Islet precursor cell (in vitro differentiated cells): ENCODE results near the gene ZNF579.

Experiments used
- DNase-seq: peaks from one replicate; pipeline ENCODE4 v3.0.0-alpha.2; 2018

Gene ZNF579

DNA sequence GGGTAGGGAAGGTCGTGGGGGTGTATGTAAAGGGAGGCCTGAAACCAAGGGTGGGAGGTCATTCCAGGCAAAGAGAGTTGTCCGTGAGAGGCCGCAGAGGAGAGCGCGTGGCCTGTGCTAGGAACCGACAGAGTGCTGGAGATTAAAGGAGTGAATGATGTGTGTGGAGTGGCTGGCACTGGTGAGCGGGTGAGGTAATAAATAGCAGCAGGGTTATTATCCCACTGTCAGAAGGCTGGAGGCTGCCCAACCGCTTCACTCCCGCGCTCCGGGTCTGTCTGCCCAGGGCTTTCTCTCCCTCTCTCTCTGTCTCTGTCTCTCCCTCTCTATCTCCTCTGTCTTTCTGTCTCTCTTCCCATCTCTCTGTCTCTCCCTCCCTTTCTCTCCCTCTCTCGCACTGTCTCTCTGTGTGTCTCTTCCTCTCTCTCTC lies 17.4 kb downstream of the ZNF579 start:
- DNase-seq, result peak; percentile 64

DNA sequence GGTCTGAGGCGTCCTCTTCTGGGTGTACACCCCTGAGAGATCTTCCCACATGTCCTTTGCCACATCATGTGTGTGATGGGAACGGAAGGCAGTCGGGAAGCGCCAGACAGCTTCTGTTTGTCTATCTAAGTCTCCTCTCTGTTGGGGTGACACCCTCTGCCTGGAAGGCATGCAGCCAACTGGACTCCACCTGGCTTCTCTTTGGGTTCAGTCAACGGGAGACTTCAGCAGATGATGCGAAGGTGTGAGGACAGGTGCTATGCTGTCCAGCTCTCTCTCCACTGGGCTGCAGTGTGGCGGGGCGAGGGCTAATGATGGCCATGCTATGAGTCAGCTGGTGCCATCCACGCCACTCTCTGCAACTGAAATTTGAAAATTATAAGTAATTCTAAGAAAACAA lies 21.0 kb downstream of the ZNF579 start:
- DNase-seq, result no peak

DNA sequence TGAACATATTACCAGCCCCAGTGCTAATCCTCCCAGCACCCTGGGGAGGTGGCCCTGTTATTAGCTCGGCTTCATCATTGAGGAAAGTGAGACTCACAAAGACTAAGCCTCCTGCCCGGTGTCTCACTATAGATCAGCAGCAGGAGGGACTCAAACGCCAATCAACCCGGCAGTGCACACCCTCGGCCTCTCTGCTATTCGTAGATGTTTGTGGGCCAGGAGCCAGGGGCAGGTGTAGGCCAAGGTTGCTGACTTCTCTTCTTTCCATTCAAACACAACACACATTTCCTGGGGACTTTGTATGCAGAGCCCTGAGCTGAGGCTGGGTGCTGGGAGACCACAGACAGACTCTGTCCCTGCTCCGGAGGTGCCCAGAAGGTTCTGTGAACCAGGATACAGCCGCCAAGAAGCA lies 25.9 kb downstream of the ZNF579 start:
- no peak for DNase-seq

DNA sequence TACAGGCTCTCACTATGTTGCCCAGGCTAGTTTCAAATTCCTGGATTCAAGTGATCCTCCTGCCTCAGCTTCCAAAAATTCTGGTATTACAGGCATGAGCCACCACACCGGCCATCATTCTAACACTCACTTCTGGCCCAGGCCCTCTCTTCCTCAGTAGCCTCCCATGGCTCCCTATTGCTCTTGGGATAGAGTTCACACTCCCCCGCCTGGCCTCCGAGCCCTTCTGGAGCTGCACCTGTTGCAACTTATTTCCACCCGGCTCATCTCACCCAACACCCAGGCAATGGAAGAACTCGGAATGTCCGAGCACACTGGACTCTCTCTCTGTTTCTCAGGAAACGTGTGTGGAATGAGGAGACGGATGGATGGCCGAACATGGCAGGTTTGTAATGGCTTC lies 26.3 kb downstream of the ZNF579 start:
- DNase-seq, result no peak

DNA sequence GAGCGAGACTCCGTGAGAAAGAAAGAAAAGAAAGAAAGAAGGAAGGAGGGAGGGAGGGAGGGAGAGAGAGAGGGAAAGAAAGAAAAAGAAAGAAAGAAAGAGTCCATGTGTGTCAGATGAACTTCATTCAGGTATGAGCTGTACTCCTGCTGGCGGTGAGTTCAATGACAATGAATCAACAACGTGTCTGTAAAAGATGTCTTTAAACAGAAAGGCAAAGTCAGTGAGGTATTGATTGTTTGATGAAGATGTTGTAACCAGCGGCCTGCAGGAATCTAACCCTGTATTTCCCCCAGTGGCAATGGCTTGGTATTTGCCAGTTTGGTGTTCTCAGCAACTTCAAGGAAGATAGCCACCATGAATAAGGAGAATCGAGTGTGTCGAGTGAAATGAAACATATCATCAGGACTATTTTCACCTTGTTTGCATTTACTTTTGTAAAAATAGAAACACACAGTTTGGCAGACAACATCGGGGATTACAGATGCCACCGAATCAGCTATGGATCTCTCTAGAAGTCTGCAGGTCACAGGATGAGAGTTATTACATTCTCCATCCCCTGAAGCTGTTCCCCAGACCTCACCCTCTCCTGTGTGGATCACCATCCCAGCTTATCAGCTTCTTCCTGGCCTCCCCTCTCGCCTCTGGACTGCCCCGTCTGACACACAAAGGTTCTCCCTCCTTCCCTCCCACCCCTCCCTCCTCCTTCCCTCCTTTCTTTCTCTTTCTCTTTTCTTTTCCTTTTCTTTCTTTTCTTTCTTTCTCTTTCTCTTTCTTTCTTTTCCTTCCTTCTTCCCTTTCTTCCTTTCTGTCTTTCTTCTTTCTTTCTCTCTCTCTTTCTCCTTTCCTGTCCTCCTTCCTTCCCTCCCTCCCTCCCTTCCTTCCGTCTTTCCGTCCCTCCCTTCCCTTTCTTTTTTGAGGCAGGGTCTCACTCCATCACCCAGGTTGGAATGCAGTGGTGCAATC lies 27.1 kb downstream of the ZNF579 start:
- no peak for DNase-seq

DNA sequence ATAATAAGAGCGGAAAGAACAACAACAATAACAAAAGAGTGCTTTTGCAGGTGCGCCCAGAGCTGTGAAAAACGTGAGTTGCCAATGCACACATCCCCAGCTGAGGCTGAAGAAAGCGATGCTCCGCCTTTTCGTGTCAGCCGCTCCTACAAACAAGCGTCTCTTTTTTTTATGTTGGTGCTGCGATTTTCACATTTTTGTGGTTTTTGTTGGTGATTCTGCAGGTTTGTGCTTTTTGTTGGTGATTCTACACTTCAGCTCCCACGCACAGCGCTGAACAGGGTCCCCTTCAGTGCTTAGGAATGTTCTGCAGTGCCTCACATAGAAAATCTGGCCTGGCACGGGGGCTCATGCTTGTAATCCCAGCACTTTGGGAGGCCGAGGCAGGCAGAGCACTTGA lies 28.0 kb downstream of the ZNF579 start:
- DNase-seq, result peak; percentile 73

DNA sequence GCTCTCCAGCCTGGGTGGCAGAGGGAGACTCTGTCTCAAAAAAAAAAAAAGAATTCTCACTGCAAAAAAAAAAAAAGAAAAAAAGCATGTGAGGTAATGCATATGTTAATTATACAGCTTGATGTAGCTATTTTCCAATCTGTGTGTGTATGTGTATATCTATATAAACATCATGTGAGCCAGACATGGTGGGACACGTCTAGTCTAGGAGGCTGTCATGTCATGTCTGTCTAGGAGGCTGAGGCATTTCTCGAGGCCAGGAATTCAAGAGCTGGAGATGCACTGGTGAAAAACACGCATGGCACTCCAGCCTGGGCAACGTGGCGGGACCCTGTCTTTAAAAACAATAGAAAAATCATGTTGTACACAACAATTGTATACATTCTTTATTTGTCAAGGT lies 28.4 kb downstream of the ZNF579 start:
- DNase-seq, result no peak

DNA sequence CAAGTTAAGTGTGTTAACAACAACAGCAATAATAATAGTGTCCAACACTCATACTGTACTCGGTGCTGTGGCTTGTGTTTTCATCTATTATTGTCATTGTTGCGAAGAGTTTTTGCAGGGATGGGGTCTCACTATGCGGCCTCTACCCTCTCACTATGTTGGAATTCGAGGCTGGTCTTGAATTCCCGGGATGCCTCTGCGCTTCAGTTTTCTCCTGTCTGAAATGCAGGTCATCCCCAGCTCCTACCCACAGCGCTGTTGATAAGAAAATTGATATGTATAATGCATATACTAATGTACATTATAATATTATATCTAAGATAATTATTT lies 30.4 kb downstream of the ZNF579 start:
- peak; percentile 81 for DNase-seq

DNA sequence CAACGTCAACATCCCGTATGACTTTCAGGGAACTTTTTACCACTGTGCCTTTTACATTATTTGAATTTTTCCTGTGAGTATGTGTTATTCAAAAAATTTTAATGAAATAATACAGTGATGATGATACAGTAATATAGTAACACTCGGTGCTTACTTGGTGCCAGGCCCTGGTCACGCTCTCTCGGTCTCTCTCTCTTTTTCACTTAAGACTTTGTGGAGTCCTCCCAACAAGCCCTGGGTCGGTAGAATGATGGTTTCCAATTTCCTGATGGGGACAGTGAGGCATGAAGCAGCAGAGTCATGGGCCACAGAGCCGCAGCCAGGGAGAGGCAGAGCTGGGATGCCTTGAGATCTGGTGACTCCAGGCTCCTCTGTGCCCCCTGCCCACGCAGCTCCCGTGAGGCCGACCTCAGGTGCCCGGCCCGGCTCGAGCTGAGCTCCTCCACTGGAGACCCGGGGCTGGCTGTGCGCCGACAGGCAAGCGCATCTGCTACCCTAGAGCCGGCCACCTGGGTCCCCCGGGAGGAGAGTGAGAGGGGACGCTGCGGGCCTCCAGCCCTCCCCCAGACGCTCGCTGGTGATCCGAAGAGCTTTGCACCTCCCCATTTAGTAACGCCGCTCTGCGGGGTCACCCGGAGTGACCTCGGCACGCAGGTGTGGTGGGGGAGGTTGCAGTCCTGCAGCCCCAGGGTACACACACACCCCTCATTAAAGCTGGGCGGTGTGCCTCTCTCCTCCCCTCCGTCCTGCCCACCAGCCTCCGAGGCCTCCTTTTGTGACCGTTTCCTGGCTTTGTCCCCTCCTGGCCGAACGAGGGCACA lies 30.9 kb downstream of the ZNF579 start:
- DNase-seq, result peak; percentile 73

DNA sequence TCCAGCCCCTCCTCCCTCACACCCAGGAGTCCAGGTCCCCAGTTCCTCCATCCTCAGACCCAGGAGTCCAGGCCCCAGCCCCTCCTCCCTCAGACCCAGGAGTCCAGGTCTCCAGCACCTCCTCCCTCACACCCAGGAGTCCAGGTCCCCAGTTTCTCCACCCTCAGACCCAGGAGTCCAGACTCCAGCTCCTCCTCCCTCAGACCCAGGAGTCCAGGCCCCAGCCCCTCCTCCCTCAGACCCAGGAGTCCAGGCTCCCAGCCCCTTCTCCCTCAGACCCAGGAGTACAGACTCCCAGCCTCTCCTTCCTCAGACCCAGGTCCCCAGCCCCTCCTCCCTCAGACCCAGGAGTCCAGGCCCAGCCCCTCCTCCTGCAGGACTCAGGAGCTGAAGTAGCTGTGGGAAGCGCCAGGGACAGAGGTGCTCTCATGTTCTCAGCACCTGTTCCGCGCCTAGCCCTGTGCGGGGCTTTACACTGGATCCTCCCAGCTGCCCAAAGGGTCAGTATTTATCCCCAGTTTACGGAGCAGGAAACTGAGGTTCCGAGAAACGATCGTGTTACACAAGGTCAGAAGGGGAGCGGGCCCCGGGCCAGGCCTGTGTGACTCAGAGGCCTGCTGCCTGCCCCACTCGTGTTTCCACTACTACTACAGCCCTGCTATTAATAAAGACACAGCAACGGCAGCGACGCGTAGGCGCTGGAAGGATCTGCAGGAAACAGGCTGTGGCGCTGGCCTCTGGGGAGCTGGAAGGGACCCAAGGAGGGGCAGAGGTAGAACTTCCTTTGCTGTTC lies 33.6 kb downstream of the ZNF579 start:
- no peak for DNase-seq

DNA sequence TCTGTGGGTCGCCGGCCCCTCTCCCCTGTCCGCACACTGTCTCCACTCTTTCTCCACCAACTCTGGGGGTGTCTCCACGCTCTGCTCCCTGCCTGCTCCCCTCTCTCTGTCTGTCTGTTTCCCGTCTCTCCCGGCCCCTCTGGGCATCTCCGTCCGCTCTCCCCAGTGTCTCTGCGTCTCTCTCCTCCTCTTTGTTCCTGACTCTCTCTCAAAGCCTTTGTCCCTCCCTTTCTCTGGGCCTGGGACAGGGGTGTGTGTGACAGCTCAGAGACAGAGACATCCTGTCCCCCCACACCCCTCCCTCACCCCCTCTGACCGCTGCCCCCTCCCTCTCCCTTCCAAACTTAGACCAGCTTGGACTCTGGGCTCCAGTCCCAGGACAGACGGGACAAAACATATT lies 34.6 kb downstream of the ZNF579 start:
- DNase-seq, result no peak

DNA sequence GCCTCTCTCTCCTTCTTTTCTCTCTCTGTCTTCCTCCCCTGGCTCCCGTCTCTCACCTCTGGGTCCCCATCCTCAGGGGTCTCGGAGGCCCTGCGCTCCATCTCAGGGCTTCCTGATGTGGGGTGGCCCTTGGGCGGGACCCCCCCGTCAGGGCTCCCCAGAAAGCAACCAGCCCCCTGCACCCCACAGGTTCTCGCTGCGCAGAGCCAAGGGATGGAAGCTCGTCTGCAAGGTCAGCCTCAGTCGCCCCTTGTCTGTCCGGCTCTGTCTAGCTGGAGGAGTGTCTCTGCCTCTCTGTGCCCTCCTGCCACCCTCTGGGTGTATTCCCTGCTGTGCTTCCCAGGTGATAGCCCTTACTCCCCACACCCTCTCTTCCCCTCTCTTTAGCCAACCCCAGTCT lies 35.2 kb downstream of the ZNF579 start, which contains the start of gene SBK3:
Gene SBK3 (minus strand): TSS at position 101 of the 400 bp plus-strand sequence. CDS start 0 bp downstream, at position 101.
- DNase-seq, result no peak

DNA sequence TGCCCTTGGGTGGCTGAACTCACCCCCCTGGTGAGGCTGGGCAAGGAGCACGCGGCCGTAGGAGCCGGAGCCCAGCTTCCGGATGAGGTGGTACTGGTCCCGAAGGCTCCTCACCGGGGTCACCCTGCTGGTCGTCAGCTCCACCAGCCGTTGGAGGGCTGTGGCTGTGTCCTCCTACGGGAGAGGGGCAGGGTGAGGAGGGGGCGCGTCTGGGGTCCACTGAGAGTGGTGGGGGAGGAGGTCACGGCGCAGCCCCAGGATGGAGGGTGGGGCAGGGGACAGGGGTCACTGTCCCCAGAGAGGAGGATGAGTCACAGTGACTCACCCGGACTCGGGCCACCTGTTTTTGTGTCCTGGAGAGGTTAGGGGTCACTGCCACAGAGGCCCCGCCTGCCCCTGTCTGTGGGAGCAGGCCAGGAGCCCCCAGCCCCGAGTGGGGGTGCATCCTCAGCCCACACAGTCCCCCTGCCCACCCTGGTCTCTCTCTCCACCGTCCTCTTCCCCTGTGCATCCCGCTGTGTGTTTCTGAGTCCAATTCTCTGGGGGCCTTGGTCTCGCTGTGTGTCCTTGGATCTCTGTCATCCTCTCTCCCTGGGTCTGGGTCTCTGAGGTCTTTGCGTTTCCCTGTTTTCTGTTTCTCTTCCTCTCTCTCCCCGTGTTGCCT lies 35.7 kb downstream of the ZNF579 start:
- no peak for DNase-seq

DNA sequence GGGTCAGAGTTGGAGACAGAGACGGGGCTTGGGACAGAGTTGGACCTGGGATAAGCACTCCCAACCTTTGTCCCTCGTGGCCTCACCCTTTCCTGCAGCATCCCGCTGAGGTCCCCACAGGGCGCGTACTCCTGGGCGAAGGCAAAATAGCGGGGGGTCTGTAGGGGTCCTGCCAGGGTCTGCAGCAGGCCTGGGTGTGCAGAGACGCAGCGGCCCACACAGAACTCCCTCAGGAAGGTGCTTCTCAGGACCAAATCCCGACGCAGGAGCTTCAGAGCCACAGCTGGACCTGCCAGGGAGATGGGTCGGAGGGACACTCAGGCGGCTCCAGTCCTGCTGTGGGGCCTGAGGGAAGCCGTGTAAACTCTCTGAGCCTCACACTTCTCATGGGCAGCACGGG lies 36.6 kb downstream of the ZNF579 start:
- DNase-seq, result no peak

DNA sequence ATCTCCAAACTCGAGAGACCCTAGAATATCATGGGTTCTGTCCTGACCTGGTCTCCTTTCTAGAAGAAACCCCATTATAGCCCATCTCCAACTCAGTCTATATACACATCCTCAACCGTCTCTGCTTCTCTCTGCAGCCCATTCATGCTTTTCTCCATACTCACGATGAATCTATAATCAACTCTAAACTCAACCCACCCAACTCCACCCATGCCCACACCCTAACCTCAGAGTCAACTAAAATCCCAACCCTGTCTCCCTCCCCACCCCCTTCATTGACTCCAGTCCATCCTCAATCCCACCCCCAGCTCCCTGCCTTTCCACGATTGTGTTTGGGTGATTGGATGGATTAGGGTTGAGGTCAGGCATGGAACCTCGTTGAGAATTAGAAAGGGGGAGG lies 37.1 kb downstream of the ZNF579 start:
- DNase-seq, result no peak

DNA sequence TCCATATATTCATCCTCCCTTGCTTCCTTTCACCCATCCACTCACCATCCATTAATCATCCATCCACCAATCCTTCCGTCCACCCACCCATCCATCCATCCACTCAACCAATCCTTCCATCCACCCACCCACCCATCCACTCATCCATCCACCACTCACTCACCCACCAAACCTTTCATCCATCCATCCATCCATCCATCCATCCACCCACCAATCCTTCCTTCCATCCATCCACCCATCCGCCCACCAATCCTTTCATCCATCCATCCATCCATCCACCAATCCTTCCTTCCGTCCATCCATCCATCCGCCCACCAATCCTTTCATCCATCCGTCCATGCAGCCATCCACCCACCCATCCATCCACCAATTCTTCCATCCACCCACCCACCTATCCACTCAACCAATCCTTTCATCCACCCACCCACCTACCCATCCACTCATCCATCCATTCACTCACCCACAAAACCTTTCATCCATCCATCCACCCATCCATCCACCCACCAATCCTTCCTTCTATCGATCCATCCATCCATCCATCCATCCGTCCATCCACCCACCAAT lies 38.3 kb downstream of the ZNF579 start:
- no peak for DNase-seq

DNA sequence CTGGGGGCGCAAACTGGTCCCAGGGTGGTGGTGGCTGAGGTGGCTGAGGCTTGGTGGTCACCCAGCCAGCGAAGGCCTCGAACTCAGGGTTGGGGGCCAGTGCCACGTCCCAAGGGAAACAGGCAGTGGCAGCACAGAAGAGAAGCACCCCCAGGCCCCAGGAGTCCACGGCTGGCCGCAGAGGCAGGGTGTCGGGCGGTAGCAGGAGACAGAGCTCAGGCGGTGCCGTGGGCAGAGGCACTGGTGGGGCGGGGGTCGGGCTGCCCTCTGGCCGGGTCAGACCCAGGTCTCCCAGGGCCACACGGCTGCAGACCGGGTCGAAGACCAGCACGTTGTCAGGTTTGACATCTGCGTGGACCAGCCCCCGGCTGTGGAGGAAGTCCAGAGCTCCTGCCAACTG lies 39.6 kb downstream of the ZNF579 start:
- no peak for DNase-seq

DNA sequence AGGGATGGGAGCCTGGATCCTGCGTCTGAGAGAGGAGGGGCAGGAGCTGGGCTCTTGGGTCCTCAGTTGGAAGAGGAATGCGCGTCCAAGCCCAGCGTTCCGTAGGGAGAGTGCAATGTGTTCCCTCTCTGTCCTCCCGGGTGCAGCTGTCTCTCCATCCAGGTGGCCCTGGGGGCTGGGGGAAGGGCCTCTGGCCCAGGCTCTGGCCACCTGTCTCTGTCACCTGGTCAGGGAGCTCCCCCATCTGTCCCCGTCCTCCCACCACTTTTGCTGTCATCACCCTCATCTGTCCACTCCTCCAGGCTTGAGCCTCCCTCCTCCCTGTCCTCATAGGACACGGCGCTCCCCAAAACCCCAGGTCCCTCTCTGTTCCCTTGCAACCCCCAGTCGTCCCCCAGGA lies 40.0 kb downstream of the ZNF579 start:
- DNase-seq, result no peak

DNA sequence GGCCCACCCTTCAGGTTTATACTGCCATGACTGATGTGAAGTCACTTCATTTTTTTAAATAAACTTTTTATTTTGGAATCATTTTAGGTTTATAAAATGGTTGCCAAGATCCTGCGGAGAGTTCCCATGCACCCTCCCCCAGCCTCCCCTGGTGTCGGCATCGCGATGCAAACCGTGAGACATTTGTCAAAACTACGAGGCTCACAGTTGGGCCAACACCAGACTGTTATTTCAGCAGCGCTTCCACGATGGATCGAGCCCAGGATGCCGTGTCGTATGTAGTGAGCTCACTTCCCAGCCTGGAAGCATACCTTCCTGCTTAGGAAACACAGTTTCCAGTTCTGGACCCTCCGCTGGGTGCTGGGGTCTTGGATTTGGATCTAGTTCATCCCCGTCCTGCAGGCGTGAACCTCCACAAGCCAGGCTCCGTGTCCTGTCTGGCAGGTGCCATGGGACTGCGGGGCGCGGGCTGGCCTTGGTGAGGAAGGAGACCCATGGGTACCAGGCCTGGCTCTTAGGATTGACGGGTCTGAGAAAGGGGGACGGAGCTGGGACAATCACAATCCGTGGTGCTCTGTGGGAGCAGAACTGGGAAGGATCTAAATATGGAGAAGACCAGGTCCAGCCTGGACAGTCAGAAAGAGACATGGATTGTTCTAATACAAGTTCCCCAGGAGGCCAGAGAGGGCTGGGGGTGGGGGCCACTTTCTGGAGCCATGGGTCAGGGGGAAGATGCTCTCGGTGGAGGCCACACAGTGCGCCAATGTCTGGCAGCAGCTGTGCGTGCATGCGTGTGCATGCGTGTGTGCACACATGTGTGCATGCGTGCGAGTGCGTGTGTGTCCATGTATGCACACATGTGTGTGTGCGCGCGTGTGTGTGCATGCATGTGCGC lies 41.3 kb downstream of the ZNF579 start:
- no peak for DNase-seq

DNA sequence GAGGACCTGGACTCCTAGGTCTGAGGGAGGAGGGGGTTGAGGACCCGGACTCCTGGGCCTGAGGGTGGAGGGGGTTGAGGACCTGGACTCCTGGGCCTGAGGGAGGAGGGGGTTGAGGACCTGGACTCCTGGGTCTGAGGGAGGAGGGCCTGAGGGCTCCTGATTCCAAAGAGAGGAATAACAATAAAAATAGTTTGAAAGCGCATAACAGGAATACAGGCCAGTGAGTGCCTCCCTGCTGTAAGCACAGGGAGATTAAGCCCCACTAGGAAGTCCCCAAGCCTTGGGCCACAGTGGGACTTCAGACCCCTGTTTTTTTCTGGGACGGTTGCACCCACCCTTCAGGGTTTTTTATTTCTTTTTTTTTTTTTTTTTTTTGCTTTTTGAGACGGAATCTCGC lies 42.5 kb downstream of the ZNF579 start:
- DNase-seq, result no peak

DNA sequence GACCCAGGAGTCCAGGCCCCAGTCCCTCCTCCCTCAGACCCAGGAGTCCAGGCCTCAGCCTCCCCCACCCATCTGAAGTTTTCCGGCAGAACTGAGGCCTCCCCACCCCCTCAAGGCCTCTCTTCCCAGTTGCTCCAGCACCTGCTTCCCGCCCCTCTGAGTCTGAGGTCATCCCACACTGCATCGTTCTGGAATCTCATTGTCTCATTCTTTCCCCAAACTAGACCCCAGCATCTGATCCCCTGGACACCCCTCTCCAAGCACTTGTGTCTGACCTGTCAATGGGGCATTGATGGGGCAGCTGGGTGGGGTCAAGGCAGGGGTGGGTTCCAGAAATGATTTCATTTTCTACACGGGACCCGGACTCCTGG lies 42.9 kb downstream of the ZNF579 start:
- peak; percentile 69 for DNase-seq
